GM18519 (cell line): ENCODE measurements around the gene RC3H2.

Experiments
- ATAC-seq: cut with Tn5 transposase; IDR thresholded peaks from one replicate; pipeline ENCODE4 v1.9.1; 2021; ENCODE audit warnings: mild to moderate bottlenecking, moderate library complexity; ENCODE audit not compliant: unreplicated experiment, low FRiP score

The RC3H2 gene

GRCh38 chr9:122808141-122808540 is 97.0 kb downstream of the RC3H2 start:
- ATAC-seq = no peak

GRCh38 chr9:122807271-122807900 is 97.8 kb downstream of the RC3H2 start:
- ATAC-seq = no peak

- ATAC-seq = no peak
Measured at GRCh38 chr9:122806661-122807060, 98.5 kb downstream of the RC3H2 start.

- no peak for ATAC-seq
Measured at GRCh38 chr9:122800066-122801060, 104.8 kb downstream of the RC3H2 start, which contains the start of gene OR1K1. Gene OR1K1 (plus strand): TSS chr9:122800123. CDS start chr9:122800123, 0 bp downstream.

DNA sequence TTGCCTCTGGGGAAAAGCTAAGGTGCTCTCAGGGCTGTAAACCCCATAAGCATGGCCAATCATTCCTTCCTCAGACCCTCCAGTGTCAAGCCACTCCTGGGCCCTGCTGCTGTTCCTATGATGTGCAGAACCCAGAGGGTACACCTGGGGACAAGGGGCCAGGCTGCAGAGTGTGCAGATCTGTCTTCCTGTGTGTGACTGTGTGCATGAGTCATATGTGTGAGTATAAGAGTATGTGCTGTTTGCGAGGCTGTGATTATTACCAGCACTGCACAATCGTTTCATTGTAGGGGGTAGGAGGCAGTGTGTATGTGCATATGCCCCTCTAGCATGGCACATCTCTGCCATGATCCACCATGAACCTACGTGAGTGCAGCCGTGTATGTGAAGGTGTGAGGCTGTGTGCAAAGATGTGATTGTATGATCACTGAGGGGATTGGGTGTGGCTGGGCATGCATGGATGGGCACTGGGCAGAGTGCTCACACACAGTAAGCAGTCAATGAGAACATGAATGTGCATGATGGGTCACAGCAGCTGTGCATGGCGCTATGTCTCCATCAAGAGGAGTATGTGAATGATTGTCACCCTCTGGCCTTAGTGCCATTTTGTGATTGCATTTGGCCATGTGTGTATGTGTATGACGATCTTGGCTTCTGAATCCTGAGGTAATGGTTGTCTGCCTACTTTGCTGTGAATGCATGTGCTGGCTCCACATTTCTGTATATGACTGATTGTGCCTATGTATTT is 107.7 kb downstream of the RC3H2 start:
- ATAC-seq = no peak
